ENCODE data around the gene TIPRL. TPM values are rescaled to one million over a fixed set of nuclear protein-coding genes. Genes with fewer than 3 reads are reported as not detected.
"Not testable (repeated sequence)": the region's sequence is repeated elsewhere in the genome, so short reads cannot be mapped to it uniquely, and the experiment has no call there.

Gene TIPRL
- total RNA-seq, 1 donor from 2014 or later = 125 TPM

- FAIRE-seq = no peak
Measured at GRCh38 chr1:168157638-168158037, 21.1 kb upstream of the TIPRL start.

GRCh38 chr1:168159251-168159650, 19.5 kb upstream of the TIPRL start:
- FAIRE-seq = no peak
- no peak for DNase-seq (ENCODE audit: low spot score in 2 of 2)

More at GRCh38 chr1:168157638-168158037, 21.1 kb upstream of the TIPRL start:
- no peak for DNase-seq (ENCODE audit: low spot score in 2 of 2)

- no peak for DNase-seq (ENCODE audit: low spot score in 2 of 2)
- no peak for FAIRE-seq
Measured at GRCh38 chr1:168159979-168160378, 18.8 kb upstream of the TIPRL start.

GRCh38 chr1:168161459-168161858, 17.3 kb upstream of the TIPRL start:
- FAIRE-seq = no peak
- no peak for DNase-seq (ENCODE audit: low spot score in 2 of 2)

- no peak for DNase-seq (ENCODE audit: low spot score in 2 of 2)
- no peak for FAIRE-seq
Measured at GRCh38 chr1:168163670-168164069, 15.1 kb upstream of the TIPRL start.

GRCh38 chr1:168164771-168165170, 14.0 kb upstream of the TIPRL start:
- FAIRE-seq = no peak

GRCh38 chr1:168167806-168168205, 11.0 kb upstream of the TIPRL start:
- DNase-seq (ENCODE audit: low spot score in 2 of 2) (no peak), FAIRE-seq (no peak)

More at GRCh38 chr1:168164771-168165170, 14.0 kb upstream of the TIPRL start:
- DNase-seq (ENCODE audit: low spot score in 2 of 2) = no peak

- no peak for FAIRE-seq
- DNase-seq (ENCODE audit: low spot score in 2 of 2) = no peak
Measured at GRCh38 chr1:168170564-168171508, 7.9 kb upstream of the TIPRL start.

GRCh38 chr1:168172250-168172915, 6.4 kb upstream of the TIPRL start:
- DNase-seq (ENCODE audit: low spot score in 2 of 2) = no peak
- no peak for FAIRE-seq

GRCh38 chr1:168178227-168178637, 530 bp upstream of the TIPRL start:
- FAIRE-seq (no peak), DNase-seq (ENCODE audit: low spot score in 2 of 2) (no peak)

- DNase-seq (ENCODE audit: low spot score in 2 of 2) = peak in 1 of 2 donors; percentile 9
- no peak for FAIRE-seq
Measured at GRCh38 chr1:168179438-168180147, 831 bp downstream of the TIPRL start.

GRCh38 chr1:168180148-168180524, 1.4 kb downstream of the TIPRL start:
- peak in 1 of 2 donors; percentile 8 for DNase-seq (ENCODE audit: low spot score in 2 of 2)
- FAIRE-seq = no peak

GRCh38 chr1:168181063-168181720, 2.4 kb downstream of the TIPRL start:
- not testable (repeated sequence) for FAIRE-seq; DNase-seq (ENCODE audit: low spot score in 2 of 2)

GRCh38 chr1:168187177-168187576, 8.4 kb downstream of the TIPRL start:
- DNase-seq (ENCODE audit: low spot score in 2 of 2) = no peak
- FAIRE-seq = no peak

- no peak for DNase-seq (ENCODE audit: low spot score in 2 of 2)
- FAIRE-seq = no peak
Measured at GRCh38 chr1:168190403-168190802, 11.6 kb downstream of the TIPRL start.

GRCh38 chr1:168195199-168196135, 16.7 kb downstream of the TIPRL start:
- no peak for FAIRE-seq
- no peak for DNase-seq (ENCODE audit: low spot score in 2 of 2)

- FAIRE-seq = no peak
Measured at GRCh38 chr1:168199056-168199455, 20.3 kb downstream of the TIPRL start.

GRCh38 chr1:168202941-168203654, 24.3 kb downstream of the TIPRL start:
- DNase-seq (ENCODE audit: low spot score in 2 of 2) (no peak), FAIRE-seq (no peak)

More at GRCh38 chr1:168199056-168199455, 20.3 kb downstream of the TIPRL start:
- DNase-seq (ENCODE audit: low spot score in 2 of 2) = no peak

- FAIRE-seq (no peak), DNase-seq (ENCODE audit: low spot score in 2 of 2) (no peak)
Measured at GRCh38 chr1:168206111-168206510, 27.3 kb downstream of the TIPRL start.
